K562 treated with DMSO at 1 percent for 24 hours (cell line): Measurements from ENCODE around the gene VEZT. TPM values are rescaled to one million over a fixed set of nuclear protein-coding genes. Genes with fewer than 3 reads are reported as not detected.

ENCODE experiments used
- total RNA-seq: library from RNA; unstranded; fragments of 300-600 nt; gene quantifications from 2 replicates; pipeline ENCODE4 v1.2.3, GENCODE V29; 2022; ENCODE audit warnings: low read depth; ENCODE audit not compliant: insufficient read depth

VEZT gene, protein sequence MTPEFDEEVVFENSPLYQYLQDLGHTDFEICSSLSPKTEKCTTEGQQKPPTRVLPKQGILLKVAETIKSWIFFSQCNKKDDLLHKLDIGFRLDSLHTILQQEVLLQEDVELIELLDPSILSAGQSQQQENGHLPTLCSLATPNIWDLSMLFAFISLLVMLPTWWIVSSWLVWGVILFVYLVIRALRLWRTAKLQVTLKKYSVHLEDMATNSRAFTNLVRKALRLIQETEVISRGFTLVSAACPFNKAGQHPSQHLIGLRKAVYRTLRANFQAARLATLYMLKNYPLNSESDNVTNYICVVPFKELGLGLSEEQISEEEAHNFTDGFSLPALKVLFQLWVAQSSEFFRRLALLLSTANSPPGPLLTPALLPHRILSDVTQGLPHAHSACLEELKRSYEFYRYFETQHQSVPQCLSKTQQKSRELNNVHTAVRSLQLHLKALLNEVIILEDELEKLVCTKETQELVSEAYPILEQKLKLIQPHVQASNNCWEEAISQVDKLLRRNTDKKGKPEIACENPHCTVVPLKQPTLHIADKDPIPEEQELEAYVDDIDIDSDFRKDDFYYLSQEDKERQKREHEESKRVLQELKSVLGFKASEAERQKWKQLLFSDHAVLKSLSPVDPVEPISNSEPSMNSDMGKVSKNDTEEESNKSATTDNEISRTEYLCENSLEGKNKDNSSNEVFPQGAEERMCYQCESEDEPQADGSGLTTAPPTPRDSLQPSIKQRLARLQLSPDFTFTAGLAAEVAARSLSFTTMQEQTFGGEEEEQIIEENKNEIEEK
- 11.4 and 15.5 TPM in 2 replicates for total RNA-seq

DNA sequence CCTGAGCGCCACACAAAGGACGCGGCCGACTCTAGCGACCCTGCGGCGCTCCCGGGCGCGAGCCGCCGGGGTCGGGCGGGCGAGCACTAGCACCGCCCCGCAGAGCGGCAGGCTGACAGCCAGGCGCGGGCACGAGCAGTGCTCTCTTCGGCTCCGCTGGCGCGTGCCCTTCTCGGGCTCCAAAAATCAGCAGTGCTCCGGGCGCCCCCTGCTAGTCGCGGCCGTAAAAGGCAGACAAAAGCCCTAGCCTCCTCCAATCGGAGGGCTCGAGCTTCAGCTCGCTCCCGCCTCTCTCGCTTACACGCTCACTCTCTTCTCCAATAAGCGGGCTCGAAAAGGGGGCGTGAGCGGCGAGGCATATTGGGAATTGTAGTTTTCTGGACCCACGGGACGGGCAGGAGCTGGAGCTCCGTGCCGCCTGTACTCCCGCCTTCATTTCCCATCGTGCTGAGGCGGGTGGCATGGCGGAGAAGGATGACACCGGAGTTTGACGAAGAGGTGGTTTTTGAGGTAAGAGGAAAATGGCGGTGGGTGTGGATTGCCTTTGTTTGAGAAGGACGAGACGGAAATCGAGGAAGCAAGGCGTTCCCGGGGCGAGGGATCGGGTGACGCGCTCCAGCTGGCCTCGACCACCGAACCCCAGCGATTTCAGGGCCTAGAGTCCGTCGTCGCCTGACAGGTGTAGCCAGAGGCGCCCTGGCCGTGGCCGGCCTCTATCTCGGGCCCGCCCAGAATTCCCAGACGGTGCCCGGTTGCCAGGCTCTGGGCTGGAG lies at the start of gene VEZT, which contains the start of gene FGD6:
VEZT (plus strand) TSS at position 431 of the 773 bp plus-strand sequence; CDS start at position 475, 44 bp downstream.
FGD6 (minus strand) TSS at position 91 of the 773 bp plus-strand sequence. CDS start 227 bp downstream, outside the sequence.

Other genes with a start within 250 kb of the VEZT start
- 136 and 143 TPM in 2 replicates for gene NDUFA12, start 214.1 kb upstream of the VEZT start, total RNA-seq
- 10.4 and 13.7 TPM in 2 replicates for gene NR2C1, start 144.2 kb upstream of the VEZT start, total RNA-seq
- gene FGD6, start 340 bp upstream of the VEZT start, total RNA-seq = 3.0 and 3.5 TPM in 2 replicates